GM10266 (cell line): Measurements from ENCODE around the gene GRAMD2B.
A peak's percentile ranks its signal among the peaks of the same experiment; 100 is the strongest.

ENCODE experiments used
- DNase-seq: peaks from one replicate; pipeline ENCODE4 v3.0.0; 2012; ENCODE audit errors: extremely low spot score
- CTCF ChIP-seq: IDR thresholded peaks from 2 replicates; pipeline ENCODE4 v1.5.1; 2012; ENCODE audit warnings: mild to moderate bottlenecking, low read depth; ENCODE audit not compliant: control insufficient read depth, insufficient read depth; ENCODE audit errors: missing control alignments

The GRAMD2B gene

GRCh38 chr5:126449751-126450271, 26.6 kb downstream of the GRAMD2B start:
- DNase-seq: peak; percentile 35
- no peak for TF ChIP-seq CTCF

GRCh38 chr5:126450346-126450745, 27.1 kb downstream of the GRAMD2B start:
- peak; percentile 22 for DNase-seq
- TF ChIP-seq CTCF: no peak

GRCh38 chr5:126450907-126451306, 27.7 kb downstream of the GRAMD2B start:
- TF ChIP-seq CTCF: no peak
- no peak for DNase-seq

- no peak for DNase-seq
- no peak for TF ChIP-seq CTCF
These were observed 29.3 kb downstream of the GRAMD2B start for GRCh38 chr5:126452477-126452876.

GRCh38 chr5:126454081-126454480, 30.9 kb downstream of the GRAMD2B start:
- no peak for DNase-seq
- TF ChIP-seq CTCF: no peak

- DNase-seq: no peak
- no peak for TF ChIP-seq CTCF
These were observed 31.3 kb downstream of the GRAMD2B start for GRCh38 chr5:126454535-126454934.

GRCh38 chr5:126455264-126455663, 32.1 kb downstream of the GRAMD2B start:
- no peak for DNase-seq
- no peak for TF ChIP-seq CTCF

- DNase-seq: no peak
These were observed 32.5 kb downstream of the GRAMD2B start for GRCh38 chr5:126455728-126456127.

More at GRCh38 chr5:126455728-126456127, 32.5 kb downstream of the GRAMD2B start:
- no peak for TF ChIP-seq CTCF
